HG03064 (cell line): ENCODE data around the gene DCPS.
"Not testable (repeated sequence)": the region's sequence is repeated elsewhere in the genome, so short reads cannot be mapped to it uniquely, and the experiment has no call there.

Source experiments
- ATAC-seq: cut with Tn5 transposase; IDR thresholded peaks from one replicate; pipeline ENCODE4 v1.9.1; 2021; ENCODE audit warnings: low read depth; ENCODE audit not compliant: unreplicated experiment

Gene DCPS

GRCh38 chr11:126284829-126285228, 19.0 kb upstream of the DCPS start:
- no peak for ATAC-seq

- no peak for ATAC-seq
These were observed 15.6 kb upstream of the DCPS start for GRCh38 chr11:126288237-126288636.

DNA sequence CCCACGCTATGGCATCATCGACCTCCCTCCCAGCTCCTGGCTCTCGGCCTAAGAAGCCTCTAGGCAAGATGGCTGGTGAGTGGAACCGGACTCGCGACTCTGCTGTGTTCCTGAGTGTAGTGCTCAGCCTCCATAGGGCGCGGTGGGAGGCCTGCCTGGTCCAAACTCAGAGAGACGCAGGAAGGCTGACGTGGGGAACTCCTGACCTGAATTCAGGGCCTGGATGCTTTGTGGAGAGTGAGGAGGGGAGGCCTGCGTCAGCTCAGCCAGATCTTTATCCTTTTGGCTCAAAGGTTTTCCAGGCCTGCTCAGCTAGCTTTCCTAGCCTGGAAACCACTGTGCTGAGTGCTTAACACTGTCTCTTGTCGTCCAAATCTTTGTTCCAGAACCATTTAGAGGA, 13.0 kb upstream of the DCPS start:
- ATAC-seq: no peak

GRCh38 chr11:126293726-126294125, 10.1 kb upstream of the DCPS start:
- no peak for ATAC-seq

DNA sequence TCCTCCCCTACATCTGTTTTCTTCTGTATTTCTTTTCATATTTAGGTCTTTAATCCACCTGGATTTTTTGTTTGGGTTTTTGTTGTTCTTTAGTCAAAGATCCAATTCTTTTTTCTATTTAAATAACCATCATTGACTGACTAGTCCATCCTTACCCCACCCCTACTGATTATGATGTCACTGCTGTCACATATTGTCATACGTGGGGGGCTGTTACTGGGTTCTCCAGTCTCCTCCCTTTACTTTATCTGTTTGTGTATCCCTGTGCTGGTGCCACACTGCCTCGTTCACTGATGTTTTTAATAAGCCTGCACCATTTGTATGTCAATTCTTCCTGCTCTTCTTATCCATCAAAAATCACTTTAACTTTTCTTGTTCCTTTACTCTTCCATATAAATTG, 6.9 kb upstream of the DCPS start:
- no peak for ATAC-seq

GRCh38 chr11:126304457-126305075, 706 bp downstream of the DCPS start:
- ATAC-seq: no peak

GRCh38 chr11:126305699-126306098, 1.8 kb downstream of the DCPS start:
- ATAC-seq: peak; percentile 46

- no peak for ATAC-seq
These were observed 3.8 kb downstream of the DCPS start for GRCh38 chr11:126307706-126308105.

- ATAC-seq: no peak
These were observed 4.4 kb downstream of the DCPS start for GRCh38 chr11:126308271-126308671.

- not testable (repeated sequence) for ATAC-seq
These were observed 4.9 kb downstream of the DCPS start for GRCh38 chr11:126308771-126309170.

GRCh38 chr11:126310200-126310991, 6.5 kb downstream of the DCPS start:
- peak; percentile 30 for ATAC-seq

- ATAC-seq: no peak
These were observed 7.1 kb downstream of the DCPS start for GRCh38 chr11:126310992-126311310.

DNA sequence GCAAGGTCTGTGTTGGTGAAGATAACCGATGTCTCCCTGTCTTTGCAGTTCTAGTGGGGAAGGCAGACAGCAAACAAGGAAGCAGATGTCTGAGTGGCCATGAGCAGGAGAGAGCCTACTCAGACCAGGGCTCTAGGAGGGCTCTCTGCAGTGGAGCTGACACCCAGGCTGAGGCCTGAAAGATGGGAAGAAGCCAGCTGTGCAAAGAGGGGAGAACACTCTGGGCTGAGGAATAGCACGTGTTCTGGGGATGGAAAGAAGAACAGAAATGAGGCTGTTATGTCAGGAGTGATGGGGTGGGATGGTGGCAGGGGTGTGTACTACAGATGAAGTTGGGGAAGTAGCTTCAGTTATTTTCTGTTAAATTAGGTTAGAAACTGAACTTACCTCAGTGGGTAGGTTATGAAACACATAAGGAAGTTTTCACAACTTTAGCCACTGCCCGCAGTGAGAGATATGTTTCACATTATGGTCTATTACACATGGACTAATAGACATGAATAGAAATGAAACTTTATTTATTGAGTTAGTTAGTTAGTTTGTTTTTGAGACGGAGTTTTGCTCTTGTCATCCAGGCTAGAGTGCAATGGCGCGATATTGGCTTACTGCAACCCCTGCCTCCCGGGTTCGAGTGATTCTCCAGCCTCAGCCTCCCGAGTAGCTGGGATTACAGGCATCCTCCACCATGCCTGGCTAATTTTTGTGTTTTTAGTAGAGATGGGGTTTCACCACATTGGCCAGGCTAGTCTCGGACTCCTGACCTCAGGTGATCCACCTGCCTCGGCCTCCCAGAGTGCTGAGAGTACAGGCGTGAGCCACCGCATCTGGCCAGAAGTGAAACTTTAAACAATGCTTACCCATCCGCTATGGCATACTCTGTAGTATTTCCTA, 7.8 kb downstream of the DCPS start:
- peak; percentile 85 for ATAC-seq

GRCh38 chr11:126312961-126313360, 9.1 kb downstream of the DCPS start:
- no peak for ATAC-seq

DNA sequence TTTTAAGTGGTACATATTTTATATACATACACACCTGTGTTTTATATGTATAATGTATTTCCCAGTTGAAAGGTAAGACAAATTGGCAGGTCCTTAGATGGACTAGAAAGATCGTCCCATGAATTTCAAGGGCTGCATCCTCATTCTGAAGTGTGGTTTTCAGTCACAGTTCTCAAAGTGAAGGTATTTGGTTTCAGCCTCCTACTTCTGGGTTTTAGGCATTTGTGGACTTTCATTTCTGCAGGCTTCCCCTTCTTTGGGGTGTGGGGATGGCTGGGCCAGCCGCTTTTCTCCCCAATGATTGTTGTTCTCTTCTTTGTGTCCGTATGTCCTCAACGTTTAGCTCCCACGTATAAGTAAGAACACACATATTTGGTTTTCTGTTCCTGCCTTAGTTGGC, 10.0 kb downstream of the DCPS start:
- ATAC-seq: no peak

GRCh38 chr11:126317432-126317755, 13.5 kb downstream of the DCPS start:
- no peak for ATAC-seq

- peak; percentile 27 for ATAC-seq
These were observed 14.1 kb downstream of the DCPS start for GRCh38 chr11:126317756-126318573.

- ATAC-seq: peak; percentile 92
These were observed 14.9 kb downstream of the DCPS start for GRCh38 chr11:126318574-126319373.

GRCh38 chr11:126319374-126319740, 15.5 kb downstream of the DCPS start:
- no peak for ATAC-seq

GRCh38 chr11:126322996-126323395, 19.1 kb downstream of the DCPS start:
- ATAC-seq: no peak
